HEK293 (cell line): ENCODE measurements around the gene LMF1.

Experiments
- KLF9 ChIP-seq: fragments of 450-650 bp; formaldehyde crosslinking; IDR thresholded peaks from 2 replicates; pipeline ENCODE4 v1.5.1; 2016; ENCODE audit warnings: missing biosample characterization, missing genetic modification characterization, low read depth
- MYNN ChIP-seq: fragments of 450-650 bp; formaldehyde crosslinking; IDR thresholded peaks from 2 replicates; pipeline ENCODE4 v1.5.1; 2016; ENCODE audit warnings: missing biosample characterization, missing genetic modification characterization, borderline replicate concordance
- MZF1 ChIP-seq: fragments of 450-650 bp; formaldehyde crosslinking; IDR thresholded peaks from 2 replicates; pipeline ENCODE4 v1.5.1; 2017; ENCODE audit warnings: missing biosample characterization, missing genetic modification characterization, borderline replicate concordance
- ZEB2 ChIP-seq: fragments of 450-650 bp; formaldehyde crosslinking; IDR thresholded peaks from 2 replicates; pipeline ENCODE4 v1.5.1; 2016; ENCODE audit warnings: missing biosample characterization, missing genetic modification characterization
- ZNF202 ChIP-seq: fragments of 450-650 bp; formaldehyde crosslinking; IDR thresholded peaks from 2 replicates; pipeline ENCODE4 v1.5.1; 2016; ENCODE audit warnings: missing biosample characterization, missing genetic modification characterization, borderline replicate concordance
- ZNF341 ChIP-seq: fragments of 450-650 bp; formaldehyde crosslinking; IDR thresholded peaks from 2 replicates; pipeline ENCODE4; 2016; ENCODE audit warnings: low read depth, missing biosample characterization, missing genetic modification characterization
- ZNF561 ChIP-seq: fragments of 450-650 bp; IDR thresholded peaks from 2 replicates; pipeline ENCODE4 v1.5.1; 2018; ENCODE audit warnings: missing biosample characterization, missing genetic modification characterization, borderline replicate concordance
- ZNF621 ChIP-seq: fragments of 450-650 bp; formaldehyde crosslinking; IDR thresholded peaks from 2 replicates; pipeline ENCODE4 v1.5.1; 2017; ENCODE audit warnings: missing biosample characterization, missing genetic modification characterization
- ZNF626 ChIP-seq: fragments of 450-650 bp; sonication (Bioruptor Pico); formaldehyde crosslinking; IDR thresholded peaks from 2 replicates; pipeline ENCODE4 v1.5.1; 2018; ENCODE audit warnings: missing biosample characterization, missing genetic modification characterization, inconsistent platforms
- ZNF843 ChIP-seq: fragments of 450-650 bp; formaldehyde crosslinking; IDR thresholded peaks from 2 replicates; pipeline ENCODE4 v1.5.1; 2016; ENCODE audit warnings: missing biosample characterization, missing genetic modification characterization
- TF ChIP-seq, protein P1 (sequence below): fragments of 450-650 bp; formaldehyde crosslinking; IDR thresholded peaks from 2 replicates; pipeline ENCODE4 v1.5.1; 2016; ENCODE audit warnings: missing biosample characterization, missing genetic modification characterization
- TF ChIP-seq, protein P2 (sequence below): fragments of 450-650 bp; formaldehyde crosslinking; IDR thresholded peaks from 2 replicates; pipeline ENCODE4 v1.5.1; 2017; ENCODE audit warnings: missing biosample characterization, missing genetic modification characterization

DNA sequence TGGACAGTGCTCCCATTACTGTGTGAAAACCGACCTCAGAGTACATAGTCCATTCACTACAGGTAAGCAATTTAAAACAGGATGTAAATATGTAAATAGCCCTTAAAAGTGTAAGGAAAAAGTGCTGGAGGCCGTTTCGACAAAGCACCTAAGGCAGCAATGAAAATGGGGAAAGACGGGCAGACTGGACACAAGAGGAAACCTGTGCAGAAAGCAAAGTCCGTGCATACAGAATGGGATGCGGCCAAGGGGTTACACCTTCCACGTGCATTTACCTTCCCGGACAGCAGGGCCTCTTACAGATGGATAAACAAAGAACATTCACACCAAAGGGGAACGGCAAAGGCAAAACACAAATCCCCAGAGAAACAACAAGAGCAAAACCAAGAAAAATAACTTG is 32.0 kb downstream of the LMF1 start:
- TF ChIP-seq KLF9 (tag by site-specific recombination), result no peak
- TF ChIP-seq, protein P1, sequence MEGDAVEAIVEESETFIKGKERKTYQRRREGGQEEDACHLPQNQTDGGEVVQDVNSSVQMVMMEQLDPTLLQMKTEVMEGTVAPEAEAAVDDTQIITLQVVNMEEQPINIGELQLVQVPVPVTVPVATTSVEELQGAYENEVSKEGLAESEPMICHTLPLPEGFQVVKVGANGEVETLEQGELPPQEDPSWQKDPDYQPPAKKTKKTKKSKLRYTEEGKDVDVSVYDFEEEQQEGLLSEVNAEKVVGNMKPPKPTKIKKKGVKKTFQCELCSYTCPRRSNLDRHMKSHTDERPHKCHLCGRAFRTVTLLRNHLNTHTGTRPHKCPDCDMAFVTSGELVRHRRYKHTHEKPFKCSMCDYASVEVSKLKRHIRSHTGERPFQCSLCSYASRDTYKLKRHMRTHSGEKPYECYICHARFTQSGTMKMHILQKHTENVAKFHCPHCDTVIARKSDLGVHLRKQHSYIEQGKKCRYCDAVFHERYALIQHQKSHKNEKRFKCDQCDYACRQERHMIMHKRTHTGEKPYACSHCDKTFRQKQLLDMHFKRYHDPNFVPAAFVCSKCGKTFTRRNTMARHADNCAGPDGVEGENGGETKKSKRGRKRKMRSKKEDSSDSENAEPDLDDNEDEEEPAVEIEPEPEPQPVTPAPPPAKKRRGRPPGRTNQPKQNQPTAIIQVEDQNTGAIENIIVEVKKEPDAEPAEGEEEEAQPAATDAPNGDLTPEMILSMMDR (tag by site-specific recombination), result no peak
- TF ChIP-seq ZNF626 (tag by site-specific recombination), result no peak
- TF ChIP-seq, protein P2, sequence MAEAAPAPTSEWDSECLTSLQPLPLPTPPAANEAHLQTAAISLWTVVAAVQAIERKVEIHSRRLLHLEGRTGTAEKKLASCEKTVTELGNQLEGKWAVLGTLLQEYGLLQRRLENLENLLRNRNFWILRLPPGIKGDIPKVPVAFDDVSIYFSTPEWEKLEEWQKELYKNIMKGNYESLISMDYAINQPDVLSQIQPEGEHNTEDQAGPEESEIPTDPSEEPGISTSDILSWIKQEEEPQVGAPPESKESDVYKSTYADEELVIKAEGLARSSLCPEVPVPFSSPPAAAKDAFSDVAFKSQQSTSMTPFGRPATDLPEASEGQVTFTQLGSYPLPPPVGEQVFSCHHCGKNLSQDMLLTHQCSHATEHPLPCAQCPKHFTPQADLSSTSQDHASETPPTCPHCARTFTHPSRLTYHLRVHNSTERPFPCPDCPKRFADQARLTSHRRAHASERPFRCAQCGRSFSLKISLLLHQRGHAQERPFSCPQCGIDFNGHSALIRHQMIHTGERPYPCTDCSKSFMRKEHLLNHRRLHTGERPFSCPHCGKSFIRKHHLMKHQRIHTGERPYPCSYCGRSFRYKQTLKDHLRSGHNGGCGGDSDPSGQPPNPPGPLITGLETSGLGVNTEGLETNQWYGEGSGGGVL (tag by site-specific recombination), result no peak
- no peak for TF ChIP-seq ZEB2
- no peak for TF ChIP-seq ZNF621
- no peak for TF ChIP-seq MYNN (tag by site-specific recombination)
- TF ChIP-seq ZNF202, result no peak
- no peak for TF ChIP-seq MZF1
- TF ChIP-seq ZNF843 (tag by site-specific recombination), result no peak
- no peak for TF ChIP-seq ZNF561 (tag by site-specific recombination)
- TF ChIP-seq ZNF341, result no peak
